Upper lobe of left lung (tissue), 4 donors: ENCODE measurements around the gene CHRND.

Experiments
- POLR2A ChIP-seq, 4 donors: fragments of 450-650 bp; IDR thresholded peaks; one replicate each; pipeline ENCODE4 v1.5.1; 2016 to 2017; ENCODE audit warnings: antibody characterized with exemption in 4 of 4, mild to moderate bottlenecking in 2 of 4
- POLR2AphosphoS5 ChIP-seq, 2 donors: sonication (generic); formaldehyde crosslinking; IDR thresholded peaks; one replicate each; pipeline ENCODE4 v1.5.1; 2017; ENCODE audit warnings: antibody characterized with exemption in 2 of 2
- TF ChIP-seq, protein P1 (sequence below), 6 experiments: fragments of 450-650 bp in 4 of 6; fragments of 200-600 bp in 2 of 6; sonication (generic) in 2 of 6; IDR thresholded peaks; one replicate each; pipeline ENCODE4 v1.5.1; 2016 to 2019; ENCODE audit warnings: antibody characterized with exemption in 6 of 6

DNA sequence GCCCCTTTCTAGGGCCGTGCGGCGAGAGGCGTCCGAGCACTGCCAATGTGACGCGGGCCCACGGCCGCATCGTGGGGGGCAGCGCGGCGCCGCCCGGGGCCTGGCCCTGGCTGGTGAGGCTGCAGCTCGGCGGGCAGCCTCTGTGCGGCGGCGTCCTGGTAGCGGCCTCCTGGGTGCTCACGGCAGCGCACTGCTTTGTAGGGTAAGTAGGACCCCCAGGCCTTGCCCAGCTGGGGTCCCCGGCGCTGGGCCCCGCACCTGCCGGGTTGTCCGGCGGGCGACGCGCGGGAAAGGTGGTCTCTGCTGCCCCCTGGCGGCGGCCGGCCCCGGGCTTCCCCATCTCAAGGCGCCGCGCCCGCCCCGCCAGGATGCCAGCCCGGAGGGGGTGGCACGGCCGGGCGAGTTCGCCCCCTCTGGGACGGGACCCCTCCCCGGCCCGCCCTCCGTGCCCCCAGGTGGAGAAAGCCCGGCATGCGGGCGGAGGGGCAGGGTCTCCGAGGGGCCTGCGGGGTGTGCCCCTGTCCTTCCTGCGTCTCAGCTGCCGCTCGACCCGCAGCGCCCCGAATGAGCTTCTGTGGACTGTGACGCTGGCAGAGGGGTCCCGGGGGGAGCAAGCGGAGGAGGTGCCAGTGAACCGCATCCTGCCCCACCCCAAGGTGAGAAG, 3.9 kb upstream of the CHRND start:
- TF ChIP-seq POLR2A (IDR thresholded peaks at IDR 0.05) = no peak
- TF ChIP-seq, protein P1, sequence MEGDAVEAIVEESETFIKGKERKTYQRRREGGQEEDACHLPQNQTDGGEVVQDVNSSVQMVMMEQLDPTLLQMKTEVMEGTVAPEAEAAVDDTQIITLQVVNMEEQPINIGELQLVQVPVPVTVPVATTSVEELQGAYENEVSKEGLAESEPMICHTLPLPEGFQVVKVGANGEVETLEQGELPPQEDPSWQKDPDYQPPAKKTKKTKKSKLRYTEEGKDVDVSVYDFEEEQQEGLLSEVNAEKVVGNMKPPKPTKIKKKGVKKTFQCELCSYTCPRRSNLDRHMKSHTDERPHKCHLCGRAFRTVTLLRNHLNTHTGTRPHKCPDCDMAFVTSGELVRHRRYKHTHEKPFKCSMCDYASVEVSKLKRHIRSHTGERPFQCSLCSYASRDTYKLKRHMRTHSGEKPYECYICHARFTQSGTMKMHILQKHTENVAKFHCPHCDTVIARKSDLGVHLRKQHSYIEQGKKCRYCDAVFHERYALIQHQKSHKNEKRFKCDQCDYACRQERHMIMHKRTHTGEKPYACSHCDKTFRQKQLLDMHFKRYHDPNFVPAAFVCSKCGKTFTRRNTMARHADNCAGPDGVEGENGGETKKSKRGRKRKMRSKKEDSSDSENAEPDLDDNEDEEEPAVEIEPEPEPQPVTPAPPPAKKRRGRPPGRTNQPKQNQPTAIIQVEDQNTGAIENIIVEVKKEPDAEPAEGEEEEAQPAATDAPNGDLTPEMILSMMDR (IDR thresholded peaks at IDR 0.05) = peak; percentile 80 to 95 (median 89)
- no peak for TF ChIP-seq POLR2AphosphoS5 (IDR thresholded peaks at IDR 0.05)
